ENCODE data around the gene CDC16. TPM values are rescaled to one million over a fixed set of nuclear protein-coding genes. Genes with fewer than 3 reads are reported as not detected.

CDC16 gene
- total and polyA plus RNA-seq, 7 donors: 31.4 to 76.2 (median 39.4) TPM

- 59 to 73% methylated on average over 3 of the region's 3 CpGs for WGBS, 2 donors
- H3K4me3 ChIP-seq: no peak overlapping the region
- H3K27ac ChIP-seq: no peak overlapping the region
Measured at GRCh38 chr13:114283576-114283975, 48.9 kb downstream of the CDC16 start.

GRCh38 chr13:114284680-114285079, 50.0 kb downstream of the CDC16 start:
- peaks cover 0 to 39% (median 8%) of the 10 kb centered on the region in 4 donors for H3K36me3 ChIP-seq
- DNase-seq: no peak
- WGBS, 2 donors: 95 to 96% methylated on average over 8 of the region's 8 CpGs
- intact Hi-C loops (cut with DNase I): no loop called here
- H3K27me3 ChIP-seq: no peaks in the 10 kb centered on the region
- no peak overlapping the region for H3K4me3 ChIP-seq
- no peak overlapping the region for H3K27ac ChIP-seq
- TF ChIP-seq EP300 (IDR thresholded peaks at IDR 0.05): no peak
- TF ChIP-seq, protein P1, sequence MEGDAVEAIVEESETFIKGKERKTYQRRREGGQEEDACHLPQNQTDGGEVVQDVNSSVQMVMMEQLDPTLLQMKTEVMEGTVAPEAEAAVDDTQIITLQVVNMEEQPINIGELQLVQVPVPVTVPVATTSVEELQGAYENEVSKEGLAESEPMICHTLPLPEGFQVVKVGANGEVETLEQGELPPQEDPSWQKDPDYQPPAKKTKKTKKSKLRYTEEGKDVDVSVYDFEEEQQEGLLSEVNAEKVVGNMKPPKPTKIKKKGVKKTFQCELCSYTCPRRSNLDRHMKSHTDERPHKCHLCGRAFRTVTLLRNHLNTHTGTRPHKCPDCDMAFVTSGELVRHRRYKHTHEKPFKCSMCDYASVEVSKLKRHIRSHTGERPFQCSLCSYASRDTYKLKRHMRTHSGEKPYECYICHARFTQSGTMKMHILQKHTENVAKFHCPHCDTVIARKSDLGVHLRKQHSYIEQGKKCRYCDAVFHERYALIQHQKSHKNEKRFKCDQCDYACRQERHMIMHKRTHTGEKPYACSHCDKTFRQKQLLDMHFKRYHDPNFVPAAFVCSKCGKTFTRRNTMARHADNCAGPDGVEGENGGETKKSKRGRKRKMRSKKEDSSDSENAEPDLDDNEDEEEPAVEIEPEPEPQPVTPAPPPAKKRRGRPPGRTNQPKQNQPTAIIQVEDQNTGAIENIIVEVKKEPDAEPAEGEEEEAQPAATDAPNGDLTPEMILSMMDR (IDR thresholded peaks at IDR 0.05): no peak
- no peak for TF ChIP-seq POLR2A (IDR thresholded peaks at IDR 0.05)
- TF ChIP-seq POLR2AphosphoS5 (IDR thresholded peaks at IDR 0.05): no peak
- peaks cover 0 to 35% (median 20%) of the 10 kb centered on the region in 4 donors for H3K4me1 ChIP-seq
- H3K9me3 ChIP-seq: no peaks in the 10 kb centered on the region

More at GRCh38 chr13:114283576-114283975, 48.9 kb downstream of the CDC16 start:
- DNase-seq: no peak
- no peaks in the 10 kb centered on the region for H3K9me3 ChIP-seq
- intact Hi-C loops (cut with DNase I): no loop called here
- TF ChIP-seq, protein P1 (IDR thresholded peaks at IDR 0.05): no peak
- TF ChIP-seq POLR2AphosphoS5 (IDR thresholded peaks at IDR 0.05) (no peak), EP300 (IDR thresholded peaks at IDR 0.05) (no peak), POLR2A (IDR thresholded peaks at IDR 0.05) (no peak)
- peaks cover 0 to 35% (median 20%) of the 10 kb centered on the region in 4 donors for H3K4me1 ChIP-seq
- peaks cover 0 to 32% (median 8%) of the 10 kb centered on the region in 4 donors for H3K36me3 ChIP-seq
- no peaks in the 10 kb centered on the region for H3K27me3 ChIP-seq

GRCh38 chr13:114285166-114285808, 50.6 kb downstream of the CDC16 start:
- DNase-seq: no peak
- H3K4me1 ChIP-seq: peaks cover 0 to 30% (median 18%) of the 10 kb centered on the region in 4 donors
- H3K4me3 ChIP-seq: no peak overlapping the region
- no peak for TF ChIP-seq POLR2AphosphoS5 (IDR thresholded peaks at IDR 0.05)
- TF ChIP-seq, protein P1 (IDR thresholded peaks at IDR 0.05): no peak
- no peak for TF ChIP-seq EP300 (IDR thresholded peaks at IDR 0.05)
- no peak for TF ChIP-seq POLR2A (IDR thresholded peaks at IDR 0.05)
- H3K36me3 ChIP-seq: peaks cover 0 to 45% (median 8%) of the 10 kb centered on the region in 4 donors
- no peaks in the 10 kb centered on the region for H3K27me3 ChIP-seq
- intact Hi-C loops (cut with DNase I): no loop called here
- no peaks in the 10 kb centered on the region for H3K9me3 ChIP-seq
- 86 to 90% methylated on average over 4 of the region's 4 CpGs for WGBS, 2 donors
- H3K27ac ChIP-seq: no peak overlapping the region

- TF ChIP-seq, protein P1 (IDR thresholded peaks at IDR 0.05): no peak
- TF ChIP-seq POLR2A (IDR thresholded peaks at IDR 0.05) (no peak), EP300 (IDR thresholded peaks at IDR 0.05) (no peak), POLR2AphosphoS5 (IDR thresholded peaks at IDR 0.05) (no peak)
- Histone ChIP-seq H3K27ac (no peak overlapping the region), H3K4me3 (no peak overlapping the region), H3K36me3 (peaks cover 0 to 58% (median 11%) of the 10 kb centered on the region in 4 donors), H3K9me3 (no peaks in the 10 kb centered on the region), H3K4me1 (peaks cover 0 to 22% (median 13%) of the 10 kb centered on the region in 4 donors), H3K27me3 (no peaks in the 10 kb centered on the region)
- WGBS, 2 donors: 95 to 98% methylated on average over 8 of the region's 8 CpGs
- DNase-seq: no peak
- intact Hi-C loops (cut with DNase I): no loop called here
Measured at GRCh38 chr13:114286808-114287207, 52.1 kb downstream of the CDC16 start.

All from sigmoid colon (tissue), 7 donors.